T-helper 2 cell (primary cell): ENCODE data around the gene DUSP10.

ENCODE experiments used
- DNase-seq, 5 experiments: peaks; one replicate each; pipeline versions ENCODE4 v3.0.0 to v3.0.0-alpha.2; 2012 to 2022

Gene DUSP10

DNA sequence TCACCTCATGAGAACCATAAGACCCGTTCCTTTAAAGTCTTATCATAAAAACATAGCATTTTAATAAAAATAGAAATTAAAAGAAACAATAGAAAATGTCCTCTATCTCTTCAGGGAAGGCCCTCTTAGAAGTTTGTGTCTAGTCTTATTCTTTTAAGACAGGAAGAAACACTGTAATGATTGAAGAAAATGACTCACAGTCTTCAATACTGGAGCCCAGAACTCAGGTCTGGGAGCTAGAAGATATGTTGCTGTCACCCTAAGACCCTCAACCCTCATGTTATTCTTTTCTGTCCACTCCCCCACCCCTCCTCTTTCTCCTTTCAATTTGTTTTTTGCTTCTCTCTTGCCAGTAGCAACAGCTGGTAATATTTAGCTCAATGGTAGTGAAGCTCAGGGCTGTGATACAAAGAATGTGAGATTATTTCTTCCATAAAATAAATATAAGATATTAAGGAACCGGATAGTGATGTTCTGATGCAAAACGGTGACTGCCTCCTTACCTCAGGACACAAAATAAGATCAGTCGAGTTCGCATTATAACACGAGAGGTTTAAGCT, 12.0 kb downstream of the DUSP10 start:
- DNase-seq = no peak

DNA sequence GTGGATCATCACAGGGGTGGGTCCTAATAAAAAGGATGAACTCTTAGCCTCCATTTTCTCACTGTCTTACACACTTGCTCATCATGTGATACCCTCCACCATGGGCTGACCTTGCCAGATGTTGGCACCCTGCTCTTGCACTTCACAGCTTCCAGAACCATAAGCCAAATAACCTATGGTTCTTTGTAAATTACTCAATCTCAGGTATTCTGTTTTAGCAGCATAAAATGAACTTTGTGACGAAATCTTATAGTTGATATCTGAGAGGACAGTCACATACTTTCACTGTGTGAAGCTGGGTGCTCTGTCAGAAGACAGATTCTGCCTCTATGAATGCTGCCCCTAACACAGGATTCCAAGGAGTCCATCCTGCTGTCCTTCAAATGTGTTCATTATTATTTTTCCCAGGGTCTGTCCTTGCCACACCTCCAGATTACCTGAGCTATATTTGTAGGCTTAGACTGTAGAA, 13.8 kb downstream of the DUSP10 start:
- no peak for DNase-seq

DNA sequence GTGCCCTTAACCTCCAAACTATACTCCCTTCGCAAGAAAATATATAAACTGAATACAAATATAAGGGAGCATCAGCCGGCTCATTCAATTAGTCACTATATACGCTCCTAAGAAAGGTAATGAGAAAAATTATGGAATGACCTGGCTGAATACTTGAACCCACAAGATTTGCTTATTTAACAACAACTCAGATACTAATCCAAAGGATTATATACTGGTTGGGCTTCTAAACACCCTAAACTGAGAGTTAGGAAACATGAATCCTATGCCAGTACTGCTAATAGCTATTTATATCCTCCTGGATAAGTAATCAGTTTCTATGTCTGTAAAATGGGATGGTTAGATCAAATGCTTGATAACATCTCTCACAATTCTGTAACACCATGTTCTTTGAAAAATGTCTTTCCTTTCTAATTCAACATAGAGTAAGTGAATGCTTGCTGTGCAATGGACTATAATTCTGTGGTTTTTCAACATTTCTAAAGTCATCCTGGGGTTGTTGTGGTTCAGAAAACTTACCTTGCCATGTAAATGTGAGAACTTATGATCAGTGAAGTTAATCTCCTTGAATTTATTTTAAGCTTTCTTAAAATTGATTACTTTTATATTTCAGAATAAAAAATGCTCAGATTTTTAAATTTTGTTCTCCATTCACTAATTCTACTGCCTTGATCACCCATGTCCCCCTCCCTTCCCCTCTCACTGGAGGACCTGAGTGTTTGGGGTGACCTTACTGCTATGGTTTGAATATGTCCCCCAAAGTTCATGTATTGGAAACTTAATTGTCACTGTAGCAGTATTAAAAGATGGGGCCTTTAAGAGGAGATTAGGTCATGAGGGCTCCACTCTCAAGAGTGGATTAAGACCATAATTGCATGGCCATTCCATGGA, 14.5 kb downstream of the DUSP10 start:
- peak in 1 of 5 experiments; percentile 80 for DNase-seq

- peak in 1 of 5 experiments; percentile 71 for DNase-seq
Observed at GRCh38 chr1:221725735-221726672, 15.9 kb downstream of the DUSP10 start.

DNA sequence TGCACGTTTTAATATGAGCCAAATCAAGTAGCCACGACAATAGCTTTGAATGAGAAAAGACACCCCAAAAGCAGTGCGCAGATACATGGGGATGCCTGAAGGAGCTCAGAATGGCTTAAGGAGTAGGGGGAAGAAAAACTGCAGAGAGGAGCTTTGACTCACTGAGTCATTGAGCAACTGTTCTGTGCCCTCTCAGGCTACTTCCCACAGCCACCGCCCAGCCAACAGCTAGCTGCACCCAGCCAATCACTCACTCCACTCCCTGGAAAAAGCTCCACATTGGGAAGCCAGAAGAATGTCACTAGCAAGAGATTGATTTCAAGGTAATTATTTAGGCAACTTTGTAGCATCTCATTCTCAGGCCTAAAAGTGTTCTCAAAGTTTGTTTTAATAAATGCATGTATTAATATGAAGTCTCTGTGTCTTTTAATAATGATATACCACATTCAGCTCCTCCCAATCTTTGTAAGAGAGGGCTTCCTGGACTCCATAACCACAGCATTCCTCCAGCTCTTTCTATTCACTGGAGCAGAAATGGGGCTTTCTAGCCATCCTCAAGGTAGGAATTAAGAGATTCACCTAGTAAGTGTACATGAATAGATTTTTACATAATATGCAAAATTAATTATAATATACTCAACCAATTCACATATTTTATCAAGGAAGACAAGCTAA, 16.8 kb downstream of the DUSP10 start:
- no peak for DNase-seq

GRCh38 chr1:221723848-221724236, 18.0 kb downstream of the DUSP10 start:
- no peak for DNase-seq

GRCh38 chr1:221723018-221723847, 18.7 kb downstream of the DUSP10 start:
- no peak for DNase-seq

- DNase-seq = no peak
Observed at GRCh38 chr1:221722254-221723017, 19.5 kb downstream of the DUSP10 start.

DNA sequence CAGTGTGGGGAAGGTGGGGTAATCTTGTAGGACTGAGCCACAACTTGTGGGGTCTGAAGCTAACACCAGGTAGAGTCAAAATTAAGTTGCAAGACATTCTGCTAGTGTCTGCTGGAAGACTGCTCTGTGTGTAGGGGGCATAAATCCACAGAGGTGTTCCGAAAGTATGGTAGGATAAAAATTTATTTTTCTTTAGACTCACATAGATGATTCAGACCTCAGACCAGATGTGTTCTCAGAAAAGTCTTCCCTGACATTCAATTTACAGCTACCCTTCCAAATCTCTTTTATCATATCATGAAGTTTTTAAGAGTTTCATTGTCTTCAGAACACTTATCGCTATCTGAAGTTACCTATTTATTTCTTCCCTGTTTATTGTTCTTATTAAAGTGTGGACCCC, 21.3 kb downstream of the DUSP10 start:
- DNase-seq = no peak

GRCh38 chr1:221719987-221720386, 21.9 kb downstream of the DUSP10 start:
- DNase-seq = no peak

DNA sequence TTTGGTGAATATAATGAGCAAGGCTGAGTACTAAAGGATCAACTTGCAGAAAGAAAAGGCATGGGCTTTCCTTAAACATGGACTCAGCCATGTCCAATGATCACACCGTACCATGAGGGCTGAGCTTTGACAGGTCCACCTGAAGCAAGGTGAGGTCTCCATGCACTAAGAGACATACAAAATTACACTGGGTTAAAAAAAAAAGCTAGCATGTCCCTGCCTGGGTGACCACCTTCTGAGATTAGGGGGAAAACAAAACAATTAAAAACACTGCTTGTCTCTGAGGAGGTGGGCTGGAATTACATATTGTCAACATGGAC, 22.7 kb downstream of the DUSP10 start:
- DNase-seq = no peak

- DNase-seq = no peak
Observed at GRCh38 chr1:221718381-221719277, 23.3 kb downstream of the DUSP10 start.

DNA sequence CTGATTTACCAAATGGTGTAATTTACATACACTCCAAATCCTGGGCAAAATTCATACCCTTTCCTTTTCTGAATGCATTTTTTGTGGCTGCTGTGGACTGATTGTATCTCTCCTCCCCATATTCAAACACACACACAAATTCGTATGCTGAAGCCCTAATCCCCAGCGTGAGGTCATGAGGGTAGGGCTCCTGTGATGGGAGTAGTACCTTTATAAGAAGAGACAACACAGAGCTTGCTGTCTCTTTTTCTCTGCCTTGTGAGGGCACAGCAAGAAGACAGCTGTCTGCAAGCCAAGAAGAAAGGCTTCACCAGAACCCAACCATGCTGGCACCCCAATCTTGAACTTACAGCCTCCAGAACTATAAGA, 24.4 kb downstream of the DUSP10 start:
- no peak for DNase-seq

DNA sequence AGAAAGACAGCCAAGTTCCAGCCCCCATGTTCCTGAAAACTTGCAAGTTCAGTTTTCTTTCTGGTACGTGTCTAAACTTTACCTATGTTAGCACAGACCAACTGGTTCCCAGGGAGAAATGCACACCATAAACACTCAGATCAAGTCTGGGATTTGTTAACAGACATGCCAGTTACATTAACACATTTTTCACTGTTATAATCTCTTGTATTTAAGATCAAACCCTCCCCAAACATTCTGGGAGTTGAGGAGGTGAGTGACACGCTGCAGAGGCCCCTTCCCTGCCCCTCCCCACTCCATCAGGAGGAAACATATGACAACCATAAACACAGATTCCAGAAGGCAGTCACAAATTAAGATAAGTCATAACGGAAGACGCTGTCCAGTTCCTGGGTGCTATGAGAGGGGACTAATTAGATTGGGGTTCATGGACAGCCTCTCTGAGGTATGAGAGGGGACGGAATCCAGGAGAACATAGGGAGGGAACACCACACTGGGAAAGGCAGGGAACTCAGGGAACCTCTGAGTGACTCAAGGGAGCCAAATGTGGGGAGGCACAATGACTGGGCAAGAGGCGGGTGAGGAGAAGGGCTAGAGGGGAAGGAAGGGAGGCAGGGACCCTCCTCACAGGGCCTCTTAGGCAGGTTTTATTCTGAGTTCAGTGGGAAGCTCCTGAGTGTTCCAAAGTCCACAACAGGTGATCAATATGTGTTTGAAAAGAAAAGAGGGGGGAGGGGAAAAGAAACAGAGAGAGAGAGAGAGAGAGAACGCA, 25.0 kb downstream of the DUSP10 start:
- no peak for DNase-seq

DNA sequence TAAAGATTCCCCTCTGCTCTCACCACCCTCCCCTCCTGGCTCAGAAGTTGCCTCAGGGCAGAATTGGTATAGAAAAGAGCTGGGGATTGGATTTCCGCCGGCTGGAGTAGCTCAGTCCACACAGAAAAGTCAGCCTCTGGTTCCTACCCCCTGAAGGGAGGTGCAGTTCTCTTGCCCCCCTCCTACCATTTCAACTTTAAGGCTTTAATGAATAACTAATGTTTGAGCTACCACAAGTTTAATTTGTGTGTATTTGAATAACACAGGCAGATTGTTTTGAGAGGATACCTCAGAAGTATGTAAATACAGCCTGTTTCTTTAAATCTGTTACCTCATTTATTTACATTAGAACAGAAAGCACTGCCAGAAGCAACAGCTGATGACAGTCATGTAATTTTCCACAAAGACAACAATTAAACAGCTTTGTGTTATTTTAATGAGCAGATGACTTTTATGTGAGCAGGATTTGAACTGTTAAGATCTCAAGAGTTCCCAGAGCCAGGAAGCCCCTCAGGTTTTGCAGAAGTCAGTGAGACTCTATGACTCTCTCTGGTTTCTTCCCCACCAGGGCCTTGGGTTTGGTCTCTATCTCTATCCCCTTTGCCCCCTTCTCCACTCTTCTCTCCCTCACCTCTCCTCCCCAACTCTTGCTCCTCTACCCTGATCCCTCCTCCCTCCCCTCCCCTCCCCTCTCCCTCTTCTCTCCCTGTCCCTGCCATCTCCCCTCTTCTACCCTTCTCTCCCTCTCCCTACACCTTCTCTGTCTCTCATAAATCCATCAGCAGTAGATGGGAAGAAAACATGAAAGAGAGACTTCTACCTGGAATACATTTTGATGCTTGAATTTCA, 26.3 kb downstream of the DUSP10 start:
- DNase-seq = peak in 1 of 5 experiments; percentile 57

DNA sequence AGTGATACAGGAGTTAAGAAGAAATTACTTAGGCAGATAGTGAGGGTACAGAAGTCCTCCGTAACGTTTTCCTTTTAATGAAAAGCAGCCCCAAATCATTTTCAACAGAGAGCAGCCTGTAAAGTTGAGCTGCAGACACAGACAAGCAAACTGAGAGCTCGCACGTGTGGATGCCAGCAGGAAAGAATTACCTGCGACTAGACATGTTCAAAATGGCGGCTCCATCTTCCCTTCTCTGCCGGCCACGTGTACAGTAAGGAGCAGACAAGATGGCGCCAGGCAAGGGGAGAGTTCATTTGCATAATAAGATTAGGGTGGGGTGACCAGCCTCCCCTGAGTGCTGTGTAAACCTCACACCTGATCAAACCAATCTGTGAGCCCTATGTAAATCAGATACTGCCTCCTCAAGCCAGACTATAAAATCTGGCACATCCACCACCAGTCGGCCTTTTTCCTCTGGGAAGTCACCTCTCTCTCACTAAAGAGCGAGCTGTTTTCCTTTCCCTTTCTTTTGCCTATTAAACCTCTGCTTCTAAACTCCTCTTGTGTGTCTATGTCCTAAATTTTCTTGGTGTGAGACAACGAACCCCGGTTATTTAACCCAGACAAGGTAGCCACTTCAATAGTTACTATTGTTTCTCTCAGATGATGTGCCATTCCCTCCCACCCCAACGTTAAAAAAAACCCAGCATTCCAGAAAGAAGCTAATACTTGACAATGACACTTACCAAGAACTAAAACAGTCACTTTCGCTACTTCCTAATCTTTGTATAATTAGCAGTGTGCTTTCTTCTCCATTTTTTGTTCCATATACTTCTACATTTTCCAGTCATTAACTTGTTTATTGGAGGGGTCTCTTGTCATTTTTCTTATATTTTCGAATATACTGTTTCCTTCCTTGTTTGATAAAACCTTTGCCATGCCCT, 27.4 kb downstream of the DUSP10 start:
- no peak for DNase-seq
